ENCODE measurements around the gene BMP6. TPM values are rescaled to one million over a fixed set of nuclear protein-coding genes. Genes with fewer than 3 reads are reported as not detected.

The BMP6 gene
- total RNA-seq, 1 experiment from 2014 or later: 0.15 TPM

- Histone ChIP-seq H3K79me2 (ENCODE audit: low read length) (peaks cover 11% of the 10 kb centered on the region), H3F3A (ENCODE audit: low read length, unreplicated experiment) (no peaks in the 10 kb centered on the region), H3K9me2 (replicated peaks; ENCODE audit: low read length) (no peaks in the 10 kb centered on the region), H3K9ac (ENCODE audit: low read length) (no peak overlapping the region), H3K36me3 (ENCODE audit: low read depth, low read length) (peaks cover 75% of the 10 kb centered on the region), H3K4me1 (ENCODE audit: insufficient read depth, low read length) (no peaks in the 10 kb centered on the region; the same call in 1 of the 2 replicates), H2AFZ (ENCODE audit: low read length) (no peak overlapping the region), H3K4me2 (ENCODE audit: low read length) (no peak overlapping the region), H3K4me3 (ENCODE audit: low read length) (no peak overlapping the region), H3K27ac (ENCODE audit: low read length) (no peak overlapping the region), H3K9me3 (ENCODE audit: low read length) (no peaks in the 10 kb centered on the region), H3K27me3 (ENCODE audit: low read length) (no peaks in the 10 kb centered on the region), H4K20me1 (ENCODE audit: low read length) (peaks cover 9% of the 10 kb centered on the region; the same call in 1 of the 2 replicates)
- ChIA-PET CTCF (interaction anchor here (0.6 kb wide), 1 partner anchor 107 kb away, joined by 3 read pairs; no protein-coding TSS in a partner anchor), POLR2A (ENCODE audit: unreplicated experiment) (interaction anchor here (0.5 kb wide), 1 partner anchor 202 kb away, joined by 20 read pairs; the partner anchor contains the start of gene EEF1E1)
- ATAC-seq: no peak
- no peak for DNase-seq
- TF ChIP-seq CTCF (conservative IDR thresholded peaks at IDR 0.05; ENCODE audit: low read depth, low read length) (no peak), EZH2phosphoT487 (IDR thresholded peaks at IDR 0.05; ENCODE audit: borderline replicate concordance, low read length) (no peak), EZH2 (IDR thresholded peaks at IDR 0.05; ENCODE audit: low read length, unreplicated experiment) (no peak)
- intact Hi-C loops (cut with micrococcal nuclease): no loop called here
- no TSS peak for BruUV-seq (replicated peaks)
Observed at GRCh38 chr6:7899889-7900213, 174.0 kb downstream of the BMP6 start.

GRCh38 chr6:7900621-7901020 lies 174.7 kb downstream of the BMP6 start:
- Histone ChIP-seq H3K9me2 (replicated peaks; ENCODE audit: low read length) (no peaks in the 10 kb centered on the region), H3K36me3 (ENCODE audit: low read depth, low read length) (peaks cover 70% of the 10 kb centered on the region), H3K9me3 (ENCODE audit: low read length) (no peaks in the 10 kb centered on the region), H4K20me1 (ENCODE audit: low read length) (peaks cover 17% of the 10 kb centered on the region; the same call in 1 of the 2 replicates), H3K4me2 (ENCODE audit: low read length) (no peak overlapping the region), H3F3A (ENCODE audit: low read length, unreplicated experiment) (no peaks in the 10 kb centered on the region), H3K9ac (ENCODE audit: low read length) (no peak overlapping the region), H3K4me1 (ENCODE audit: insufficient read depth, low read length) (no peaks in the 10 kb centered on the region), H2AFZ (ENCODE audit: low read length) (no peak overlapping the region), H3K4me3 (ENCODE audit: low read length) (no peak overlapping the region), H3K27me3 (ENCODE audit: low read length) (no peaks in the 10 kb centered on the region), H3K27ac (ENCODE audit: low read length) (no peak overlapping the region), H3K79me2 (ENCODE audit: low read length) (peaks cover 18% of the 10 kb centered on the region)
- POLR2A ChIA-PET (ENCODE audit: unreplicated experiment): no interaction called here
- DNase-seq (no peak), ATAC-seq (no peak)
- no peak for TF ChIP-seq EZH2phosphoT487 (IDR thresholded peaks at IDR 0.05; ENCODE audit: borderline replicate concordance, low read length)
- no peak for TF ChIP-seq EZH2 (IDR thresholded peaks at IDR 0.05; ENCODE audit: low read length, unreplicated experiment)
- TF ChIP-seq CTCF (conservative IDR thresholded peaks at IDR 0.05; ENCODE audit: low read depth, low read length): no peak
- intact Hi-C loops (cut with micrococcal nuclease): no loop called here
- CTCF ChIA-PET: no interaction called here
- BruUV-seq (replicated peaks): no TSS peak

GRCh38 chr6:7901056-7901455 lies 175.2 kb downstream of the BMP6 start:
- Histone ChIP-seq H3K4me1 (ENCODE audit: insufficient read depth, low read length) (no peaks in the 10 kb centered on the region), H3K9me3 (ENCODE audit: low read length) (no peaks in the 10 kb centered on the region), H3K4me2 (ENCODE audit: low read length) (no peak overlapping the region), H3K27ac (ENCODE audit: low read length) (no peak overlapping the region), H3K9ac (ENCODE audit: low read length) (no peak overlapping the region), H4K20me1 (ENCODE audit: low read length) (peaks cover 21% of the 10 kb centered on the region; the same call in 1 of the 2 replicates), H3K9me2 (replicated peaks; ENCODE audit: low read length) (no peaks in the 10 kb centered on the region), H2AFZ (ENCODE audit: low read length) (no peak overlapping the region), H3K4me3 (ENCODE audit: low read length) (no peak overlapping the region), H3F3A (ENCODE audit: low read length, unreplicated experiment) (no peaks in the 10 kb centered on the region), H3K36me3 (ENCODE audit: low read depth, low read length) (peaks cover 70% of the 10 kb centered on the region), H3K79me2 (ENCODE audit: low read length) (peaks cover 23% of the 10 kb centered on the region), H3K27me3 (ENCODE audit: low read length) (no peaks in the 10 kb centered on the region)
- POLR2A ChIA-PET (ENCODE audit: unreplicated experiment): no interaction called here
- CTCF ChIA-PET: no interaction called here
- no TSS peak for BruUV-seq (replicated peaks)
- intact Hi-C loops (cut with micrococcal nuclease): no loop called here
- DNase-seq (no peak), ATAC-seq (no peak)
- no peak for TF ChIP-seq EZH2phosphoT487 (IDR thresholded peaks at IDR 0.05; ENCODE audit: borderline replicate concordance, low read length)

Data from PC-3 (cell line).